CD4-positive, alpha-beta T cell treated with Interleukin-17A for 4 hours (primary cell): ENCODE measurements around the gene NT5DC2.

ENCODE experiments used
- DNase-seq: peaks from one replicate; pipeline ENCODE4 v3.0.0-alpha.2; 2020; ENCODE audit warnings: mixed read lengths

NT5DC2 gene

GRCh38 chr3:52487788-52488691, 45.6 kb downstream of the NT5DC2 start:
- DNase-seq, result no peak

GRCh38 chr3:52487050-52487787, 46.4 kb downstream of the NT5DC2 start:
- no peak for DNase-seq

GRCh38 chr3:52484680-52485461, 48.8 kb downstream of the NT5DC2 start:
- DNase-seq, result no peak

GRCh38 chr3:52483577-52484381, 49.9 kb downstream of the NT5DC2 start:
- DNase-seq, result no peak

- no peak for DNase-seq
These were observed 50.6 kb downstream of the NT5DC2 start for GRCh38 chr3:52483081-52483480.

- DNase-seq, result peak; percentile 28
These were observed 51.7 kb downstream of the NT5DC2 start for GRCh38 chr3:52481819-52482521.

GRCh38 chr3:52480768-52481715, 52.6 kb downstream of the NT5DC2 start:
- DNase-seq, result no peak

GRCh38 chr3:52479877-52480575, 53.6 kb downstream of the NT5DC2 start:
- DNase-seq, result no peak

- DNase-seq, result no peak
These were observed 54.4 kb downstream of the NT5DC2 start for GRCh38 chr3:52479037-52479876.

- no peak for DNase-seq
These were observed 55.9 kb downstream of the NT5DC2 start for GRCh38 chr3:52477796-52478095.

- no peak for DNase-seq
These were observed 56.4 kb downstream of the NT5DC2 start for GRCh38 chr3:52477076-52477795.
